Upper lobe of right lung (tissue), 1 donor: ENCODE results near the gene PSMG2. TPM values are rescaled to one million over a fixed set of nuclear protein-coding genes. Genes with fewer than 3 reads are reported as not detected.
A peak's percentile ranks its signal among the peaks of the same experiment; 100 is the strongest.

ENCODE experiments used
- ATAC-seq: fragments of 200-7000 bp; cut with Tn5 transposase; one replicate; pipeline ENCODE4 v1.9.1; 2020; ENCODE audit warnings: mild to moderate bottlenecking, moderate library complexity
- DNase-seq: peaks from one replicate; pipeline ENCODE4 v3.0.0-alpha.2; 2020
- H3K27ac ChIP-seq: fragments of 200-600 bp; one replicate; pipeline ENCODE4 v1.8.0; 2022
- H3K27me3 ChIP-seq: fragments of 200-600 bp; one replicate; pipeline ENCODE4 v1.8.0; 2022; ENCODE audit warnings: mild to moderate bottlenecking
- H3K36me3 ChIP-seq: fragments of 200-600 bp; one replicate; pipeline ENCODE4 v1.8.0; 2022
- H3K4me1 ChIP-seq: fragments of 200-600 bp; one replicate; pipeline ENCODE4 v1.8.0; 2022
- H3K4me3 ChIP-seq: fragments of 200-600 bp; one replicate; pipeline ENCODE4 v1.8.0; 2022; ENCODE audit warnings: mild to moderate bottlenecking
- H3K9me3 ChIP-seq: fragments of 200-600 bp; one replicate; pipeline ENCODE4 v1.8.0; 2022
- intact Hi-C: fragments of 100-400 bp; cut with DNase I; formaldehyde crosslinking; loops from one replicate; pipeline ENCODE4 v1.11.0; 2022
- total RNA-seq: library from RNA; stranded (reverse); fragmentation: NEBNext Ultra II Directional; extraction: Animal tissue kit (Norgen Biotek cat#: 25700); gene quantifications from one replicate; pipeline ENCODE4 v1.2.1, GENCODE V29; 2021
- TF ChIP-seq, protein P1 (sequence below): fragments of 200-600 bp; IDR thresholded peaks from one replicate; pipeline ENCODE4 v1.8.0; 2022; ENCODE audit warnings: antibody characterized with exemption
- donor health status: DM: no; HTN: yes; CAD: no; lungs with severe emphysema.

PSMG2 gene
- total RNA-seq, 1 donor from 2014 or later: 60.5 TPM

DNA sequence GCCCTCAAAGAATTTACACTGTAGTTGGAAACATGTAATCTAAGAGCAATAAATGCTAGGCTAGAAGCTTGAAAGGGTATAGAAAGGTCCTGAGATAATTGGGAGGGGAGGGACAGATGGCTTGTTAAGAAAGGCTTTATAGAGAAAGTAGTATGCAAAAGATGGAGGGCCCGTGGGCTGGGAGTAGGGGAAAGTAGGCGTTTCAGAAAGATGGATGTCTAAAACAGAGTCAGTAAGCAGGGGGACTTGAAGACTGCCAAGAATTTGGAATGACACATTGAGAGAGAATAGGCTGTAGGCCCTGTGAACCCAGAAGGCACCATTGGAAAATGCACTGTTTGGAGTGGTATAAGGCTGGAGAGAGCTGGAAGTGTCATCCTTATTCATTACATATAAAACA lies 822 bp downstream of the PSMG2 start:
- Histone ChIP-seq H3K27me3 (no peaks in the 10 kb centered on the region), H3K4me1 (peaks cover 32% of the 10 kb centered on the region), H3K4me3 (peak overlapping the region; percentile 81), H3K9me3 (no peaks in the 10 kb centered on the region), H3K36me3 (peaks cover 41% of the 10 kb centered on the region), H3K27ac (peak overlapping the region; percentile 98)
- ATAC-seq (no peak), DNase-seq (no peak)
- TF ChIP-seq, protein P1, sequence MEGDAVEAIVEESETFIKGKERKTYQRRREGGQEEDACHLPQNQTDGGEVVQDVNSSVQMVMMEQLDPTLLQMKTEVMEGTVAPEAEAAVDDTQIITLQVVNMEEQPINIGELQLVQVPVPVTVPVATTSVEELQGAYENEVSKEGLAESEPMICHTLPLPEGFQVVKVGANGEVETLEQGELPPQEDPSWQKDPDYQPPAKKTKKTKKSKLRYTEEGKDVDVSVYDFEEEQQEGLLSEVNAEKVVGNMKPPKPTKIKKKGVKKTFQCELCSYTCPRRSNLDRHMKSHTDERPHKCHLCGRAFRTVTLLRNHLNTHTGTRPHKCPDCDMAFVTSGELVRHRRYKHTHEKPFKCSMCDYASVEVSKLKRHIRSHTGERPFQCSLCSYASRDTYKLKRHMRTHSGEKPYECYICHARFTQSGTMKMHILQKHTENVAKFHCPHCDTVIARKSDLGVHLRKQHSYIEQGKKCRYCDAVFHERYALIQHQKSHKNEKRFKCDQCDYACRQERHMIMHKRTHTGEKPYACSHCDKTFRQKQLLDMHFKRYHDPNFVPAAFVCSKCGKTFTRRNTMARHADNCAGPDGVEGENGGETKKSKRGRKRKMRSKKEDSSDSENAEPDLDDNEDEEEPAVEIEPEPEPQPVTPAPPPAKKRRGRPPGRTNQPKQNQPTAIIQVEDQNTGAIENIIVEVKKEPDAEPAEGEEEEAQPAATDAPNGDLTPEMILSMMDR: no peak
- intact Hi-C loops: no loop called here

DNA sequence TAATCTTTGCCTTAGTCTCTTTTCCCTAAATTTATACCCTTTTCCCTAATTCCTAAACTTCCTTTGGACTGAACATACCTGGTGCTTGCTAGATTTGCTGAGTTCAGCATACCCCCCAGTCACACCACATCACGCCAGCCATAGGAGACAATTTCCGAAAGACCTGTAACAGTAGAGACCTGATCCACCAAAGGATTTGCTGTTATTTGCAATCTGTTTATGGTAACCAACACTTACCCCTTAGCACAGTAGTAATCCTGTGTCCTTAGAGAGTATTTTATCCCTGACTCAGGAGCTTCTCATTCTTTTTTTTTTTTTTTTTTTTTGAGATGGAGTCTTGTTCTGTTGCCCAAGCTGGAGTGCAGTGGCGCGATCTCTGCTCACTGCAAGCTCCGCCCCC lies 8.6 kb downstream of the PSMG2 start:
- intact Hi-C loops: no loop called here
- DNase-seq: no peak
- no peaks in the 10 kb centered on the region for H3K27me3 ChIP-seq
- peaks cover 98% of the 10 kb centered on the region for H3K36me3 ChIP-seq
- no peak for ATAC-seq
- H3K9me3 ChIP-seq: no peaks in the 10 kb centered on the region
- TF ChIP-seq, protein P1: no peak
- no peaks in the 10 kb centered on the region for H3K4me1 ChIP-seq
- no peak overlapping the region for H3K27ac ChIP-seq
- H3K4me3 ChIP-seq: no peak overlapping the region

DNA sequence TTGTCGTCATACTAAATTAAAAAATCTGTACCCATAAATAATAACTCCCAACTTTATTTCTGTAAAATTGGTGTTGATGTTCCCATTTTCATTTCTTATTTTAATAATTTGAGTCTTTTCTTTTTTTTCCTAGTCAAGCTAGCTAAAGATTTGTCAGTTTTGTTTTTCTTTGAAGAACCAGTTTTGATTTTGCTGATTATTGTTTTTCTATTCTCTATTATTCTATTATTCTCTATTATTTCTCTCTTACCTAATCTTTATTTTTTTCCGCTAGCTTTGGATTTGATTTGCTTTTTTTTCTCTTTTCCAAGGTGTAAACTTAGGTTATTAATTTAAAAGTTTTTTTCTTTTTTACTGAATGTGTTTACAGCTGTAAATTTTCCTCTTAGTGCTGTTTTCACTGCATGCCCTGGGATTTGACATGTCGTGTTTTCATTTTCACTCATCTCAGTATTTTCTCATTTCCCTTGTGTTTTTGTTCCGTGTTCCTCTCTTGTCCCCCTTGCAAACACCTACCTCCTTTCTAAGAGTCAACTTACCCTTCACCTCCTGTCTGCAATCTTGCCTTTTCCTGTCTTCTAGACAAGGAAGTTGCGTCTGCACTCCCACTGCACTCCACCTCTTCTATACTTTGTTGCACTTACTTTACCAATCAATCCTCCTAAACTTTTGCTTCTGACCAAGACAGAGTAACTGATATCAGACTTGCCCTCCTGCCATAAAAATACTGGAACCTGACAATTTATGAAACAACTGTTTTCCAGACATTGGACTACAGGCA lies 18.8 kb downstream of the PSMG2 start:
- TF ChIP-seq, protein P1: no peak
- DNase-seq (no peak), ATAC-seq (peak; percentile 84)
- H3K9me3 ChIP-seq: no peaks in the 10 kb centered on the region
- H3K27ac ChIP-seq: no peak overlapping the region
- no peaks in the 10 kb centered on the region for H3K4me1 ChIP-seq
- no peaks in the 10 kb centered on the region for H3K27me3 ChIP-seq
- H3K4me3 ChIP-seq: no peak overlapping the region
- intact Hi-C loops: no loop called here
- peaks cover 91% of the 10 kb centered on the region for H3K36me3 ChIP-seq

DNA sequence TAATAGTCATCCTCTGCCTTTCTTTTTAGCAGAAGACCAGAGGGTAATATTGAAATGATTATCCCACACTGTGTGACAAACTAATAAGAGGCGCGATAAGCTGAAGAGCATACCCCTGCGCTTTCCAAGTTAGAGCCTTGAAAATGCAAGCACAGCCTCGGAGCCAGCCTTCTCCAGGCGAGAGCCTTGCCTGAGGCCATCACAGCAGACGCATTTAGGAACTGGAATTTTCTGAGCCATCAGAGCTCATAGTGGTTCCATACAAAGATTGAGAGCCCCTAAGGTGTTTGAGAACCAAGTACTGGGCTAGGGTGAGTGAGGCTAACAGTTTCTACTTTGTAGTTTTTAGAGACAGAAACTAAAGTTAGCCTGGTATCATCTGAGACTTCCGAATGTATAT lies 19.9 kb downstream of the PSMG2 start:
- H3K27ac ChIP-seq: no peak overlapping the region
- no peaks in the 10 kb centered on the region for H3K4me1 ChIP-seq
- no peak overlapping the region for H3K4me3 ChIP-seq
- peaks cover 87% of the 10 kb centered on the region for H3K36me3 ChIP-seq
- no peaks in the 10 kb centered on the region for H3K27me3 ChIP-seq
- TF ChIP-seq, protein P1: no peak
- ATAC-seq (no peak), DNase-seq (no peak)
- H3K9me3 ChIP-seq: no peaks in the 10 kb centered on the region
- intact Hi-C loops: no loop called here

DNA sequence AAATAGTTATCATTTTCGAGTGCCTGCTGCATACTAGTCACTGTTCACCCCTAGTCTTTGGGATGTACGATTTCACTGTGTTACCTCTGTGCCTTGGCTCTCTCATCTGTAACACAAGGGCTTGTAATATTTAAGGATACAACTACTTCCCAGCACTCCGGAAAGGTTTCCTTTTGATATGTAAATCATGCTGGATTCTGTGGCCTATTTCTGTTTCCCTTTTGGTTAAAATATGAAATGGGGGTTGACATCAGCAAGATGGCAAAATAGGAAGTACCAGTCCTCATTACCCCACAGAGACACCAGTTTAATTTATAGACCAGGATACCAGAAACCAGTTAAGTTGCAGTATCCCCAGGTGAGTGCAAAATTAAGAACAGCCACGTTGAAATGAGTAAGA lies 23.5 kb downstream of the PSMG2 start:
- ATAC-seq (peak; percentile 33), DNase-seq (no peak)
- intact Hi-C loops: loop anchor here (2.0 kb wide), 1 partner anchor 208 kb away; no protein-coding TSS in a partner anchor
- H3K27ac ChIP-seq: no peak overlapping the region
- no peaks in the 10 kb centered on the region for H3K27me3 ChIP-seq
- no peaks in the 10 kb centered on the region for H3K9me3 ChIP-seq
- no peaks in the 10 kb centered on the region for H3K4me1 ChIP-seq
- H3K36me3 ChIP-seq: peaks cover 51% of the 10 kb centered on the region
- no peak overlapping the region for H3K4me3 ChIP-seq
- TF ChIP-seq, protein P1: no peak
